SK-N-SH treated with all-trans-retinoic acid at 6 μM for 48 hours (cell line): ENCODE measurements around the gene SCFD2.

ENCODE experiments used
- ATAC-seq: fragments of 200-7000 bp; cut with Tn5 transposase; 3 replicates; pipeline ENCODE4 v1.9.1; 2020; ENCODE audit warnings: mild to moderate bottlenecking, moderate library complexity
- ARNTL ChIP-seq: fragments of 450-650 bp; formaldehyde crosslinking; IDR thresholded peaks from 2 replicates; pipeline ENCODE4 v1.5.0; 2020; ENCODE audit warnings: low read depth, mild to moderate bottlenecking, moderate library complexity, borderline replicate concordance
- BACH2 ChIP-seq: fragments of 250-450 bp; sonication (Bioruptor Pico); IDR thresholded peaks from 2 replicates; pipeline ENCODE4 v1.9.0; 2021; ENCODE audit warnings: mild to moderate bottlenecking, borderline replicate concordance
- CSDC2 ChIP-seq: fragments of 250-450 bp; sonication (Bioruptor Pico); IDR thresholded peaks from 2 replicates; pipeline ENCODE4 v1.5.0; 2020; ENCODE audit warnings: mild to moderate bottlenecking, moderate library complexity
- ESRRG ChIP-seq: fragments of 250-450 bp; sonication (Bioruptor Pico); IDR thresholded peaks from 2 replicates; pipeline ENCODE4 v1.6.1; 2021; ENCODE audit warnings: mild to moderate bottlenecking
- GLIS3 ChIP-seq: fragments of 250-450 bp; sonication (Bioruptor Pico); IDR thresholded peaks from 2 replicates; pipeline ENCODE4 v1.5.0; 2020; ENCODE audit warnings: mild to moderate bottlenecking, moderate library complexity
- ISL1 ChIP-seq: fragments of 250-450 bp; sonication (Bioruptor Pico); IDR thresholded peaks from 2 replicates; pipeline ENCODE4 v2.1.2; 2022; ENCODE audit warnings: mild to moderate bottlenecking, moderate library complexity
- OSR1 ChIP-seq: fragments of 250-450 bp; sonication (Bioruptor Pico); IDR thresholded peaks from 2 replicates; pipeline ENCODE4 v1.8.0; 2022; ENCODE audit warnings: moderate library complexity, mild to moderate bottlenecking, inconsistent platforms
- PPARA ChIP-seq: fragments of 250-450 bp; sonication (Bioruptor Pico); IDR thresholded peaks from 2 replicates; pipeline ENCODE4 v1.5.0; 2020; ENCODE audit warnings: mild to moderate bottlenecking, borderline replicate concordance
- RARB ChIP-seq: fragments of 250-450 bp; sonication (Bioruptor Pico); IDR thresholded peaks from 2 replicates; pipeline ENCODE4 v1.8.0; 2021; ENCODE audit warnings: mild to moderate bottlenecking, moderate library complexity
- SNAI2 ChIP-seq: fragments of 250-450 bp; sonication (Bioruptor Pico); IDR thresholded peaks from 2 replicates; pipeline ENCODE4 v1.5.0; 2020; ENCODE audit warnings: mild to moderate bottlenecking, moderate library complexity
- TCF4 ChIP-seq: fragments of 250-450 bp; sonication (Bioruptor Pico); IDR thresholded peaks from 2 replicates; pipeline ENCODE4 v1.8.0; 2021; ENCODE audit warnings: mild to moderate bottlenecking, moderate library complexity, borderline replicate concordance
- ZC3H10 ChIP-seq: fragments of 250-450 bp; sonication (Bioruptor Pico); IDR thresholded peaks from 2 replicates; pipeline ENCODE4 v1.5.1; 2021; ENCODE audit warnings: mild to moderate bottlenecking, moderate library complexity
- ZFP3 ChIP-seq: fragments of 250-450 bp; sonication (Bioruptor Pico); IDR thresholded peaks from 2 replicates; pipeline ENCODE4 v1.5.0; 2020; ENCODE audit warnings: mild to moderate bottlenecking, moderate library complexity
- ZFP30 ChIP-seq: fragments of 450-650 bp; formaldehyde crosslinking; IDR thresholded peaks from 2 replicates; pipeline ENCODE4 v1.5.0; 2022; ENCODE audit warnings: mild to moderate bottlenecking, moderate library complexity
- ZNF565 ChIP-seq: fragments of 450-650 bp; formaldehyde crosslinking; conservative IDR thresholded peaks from 2 replicates; pipeline ENCODE4 v1.5.0; 2020; ENCODE audit warnings: low read depth, mild to moderate bottlenecking, moderate library complexity
- ZNF70 ChIP-seq: fragments of 450-650 bp; formaldehyde crosslinking; IDR thresholded peaks from 2 replicates; pipeline ENCODE4 v1.5.0; 2020; ENCODE audit warnings: mild to moderate bottlenecking, moderate library complexity
- TF ChIP-seq, protein P1 (sequence below): fragments of 250-450 bp; sonication (Bioruptor Pico); IDR thresholded peaks from 2 replicates; pipeline ENCODE4 v1.8.0; 2021; ENCODE audit warnings: low read depth, mild to moderate bottlenecking, moderate library complexity, borderline replicate concordance
- TF ChIP-seq, protein P2 (sequence below): fragments of 250-450 bp; sonication (Bioruptor Pico); IDR thresholded peaks from 2 replicates; pipeline ENCODE4 v1.5.1; 2020; ENCODE audit warnings: low read depth, mild to moderate bottlenecking, moderate library complexity
- TF ChIP-seq, protein P3 (sequence below): fragments of 250-450 bp; sonication (Bioruptor Pico); IDR thresholded peaks from 2 replicates; pipeline ENCODE4 v1.5.0; 2020; ENCODE audit warnings: mild to moderate bottlenecking, moderate library complexity
- TF ChIP-seq, protein P4 (sequence below): fragments of 250-450 bp; sonication (Bioruptor Pico); IDR thresholded peaks from 2 replicates; pipeline ENCODE4 v1.8.0; 2020; ENCODE audit warnings: mild to moderate bottlenecking, moderate library complexity, borderline replicate concordance
- TF ChIP-seq, protein P5 (sequence below): fragments of 250-450 bp; sonication (Bioruptor Pico); IDR thresholded peaks from 2 replicates; pipeline ENCODE4 v1.5.1; 2021; ENCODE audit warnings: mild to moderate bottlenecking, moderate library complexity

SCFD2 gene

DNA sequence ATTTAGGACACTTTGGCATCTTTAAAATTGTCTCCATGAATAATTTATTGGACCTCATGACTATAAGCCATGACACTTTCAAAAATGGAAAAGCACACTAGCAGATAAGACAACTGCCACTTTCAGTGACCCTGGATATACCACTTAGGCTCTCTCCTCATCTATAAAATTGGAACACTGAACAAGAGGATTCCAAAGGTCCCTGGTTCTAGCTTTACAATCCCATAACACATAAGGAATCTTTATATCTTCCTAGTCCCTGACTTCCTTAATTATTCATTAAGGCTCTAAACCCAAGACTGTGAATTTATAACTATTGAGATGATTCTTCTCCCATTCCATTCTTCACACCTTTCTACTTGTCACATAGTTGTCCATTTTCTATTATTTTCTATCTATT, 190.2 kb downstream of the SCFD2 start:
- TF ChIP-seq ISL1 (CRISPR knock-in tag), result no peak
- TF ChIP-seq, protein P1, sequence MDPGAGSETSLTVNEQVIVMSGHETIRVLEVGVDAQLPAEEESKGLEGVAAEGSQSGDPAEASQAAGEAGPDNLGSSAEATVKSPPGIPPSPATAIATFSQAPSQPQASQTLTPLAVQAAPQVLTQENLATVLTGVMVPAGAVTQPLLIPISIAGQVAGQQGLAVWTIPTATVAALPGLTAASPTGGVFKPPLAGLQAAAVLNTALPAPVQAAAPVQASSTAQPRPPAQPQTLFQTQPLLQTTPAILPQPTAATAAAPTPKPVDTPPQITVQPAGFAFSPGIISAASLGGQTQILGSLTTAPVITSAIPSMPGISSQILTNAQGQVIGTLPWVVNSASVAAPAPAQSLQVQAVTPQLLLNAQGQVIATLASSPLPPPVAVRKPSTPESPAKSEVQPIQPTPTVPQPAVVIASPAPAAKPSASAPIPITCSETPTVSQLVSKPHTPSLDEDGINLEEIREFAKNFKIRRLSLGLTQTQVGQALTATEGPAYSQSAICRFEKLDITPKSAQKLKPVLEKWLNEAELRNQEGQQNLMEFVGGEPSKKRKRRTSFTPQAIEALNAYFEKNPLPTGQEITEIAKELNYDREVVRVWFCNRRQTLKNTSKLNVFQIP (CRISPR knock-in tag), result no peak
- TF ChIP-seq PPARA, result no peak

DNA sequence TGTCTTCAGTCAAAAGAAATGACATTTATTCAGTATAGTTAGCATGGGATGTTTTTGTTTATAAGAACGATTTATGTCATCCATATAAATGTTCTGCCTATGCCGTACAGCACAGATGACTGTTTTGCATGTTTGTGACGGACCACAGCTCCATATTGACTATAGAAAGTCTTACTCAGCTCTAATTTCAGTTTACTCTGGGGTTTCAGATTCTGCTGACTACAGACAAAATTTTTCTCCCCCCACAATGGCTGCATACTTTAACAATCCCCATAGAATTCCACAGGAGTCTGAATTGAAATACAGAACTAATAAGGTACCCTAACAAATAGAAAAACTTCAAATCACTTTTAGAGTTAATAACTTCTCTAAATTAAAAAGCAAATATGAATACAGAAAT, 191.0 kb downstream of the SCFD2 start:
- no peak for ATAC-seq
- no peak for TF ChIP-seq ZFP30 (CRISPR knock-in tag)
- TF ChIP-seq ZNF565 (CRISPR knock-in tag), result no peak
- TF ChIP-seq TCF4 (CRISPR knock-in tag), result no peak
- no peak for TF ChIP-seq ZNF70 (CRISPR knock-in tag)
- TF ChIP-seq ESRRG (CRISPR knock-in tag), result no peak

More for the DNA sequence above, 190.2 kb downstream of the SCFD2 start:
- ATAC-seq, result no peak

DNA sequence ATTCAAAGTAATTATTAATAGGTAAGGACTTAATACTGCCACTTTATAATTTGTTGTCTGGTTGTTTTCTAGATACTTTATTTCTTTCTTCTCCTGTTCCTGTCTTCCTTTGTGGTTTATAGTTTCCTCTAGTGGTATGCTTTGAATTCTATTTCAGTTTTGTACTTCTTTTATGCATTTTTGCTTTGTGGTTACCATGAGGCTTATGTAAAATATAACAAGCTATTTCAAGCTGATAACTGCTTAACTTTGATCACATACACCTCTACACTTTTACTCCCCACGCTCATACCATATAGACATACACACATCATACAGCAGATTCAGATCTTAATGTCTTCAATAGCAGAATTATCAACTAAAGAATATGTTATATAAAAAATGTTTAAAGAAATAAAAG, 192.3 kb downstream of the SCFD2 start:
- TF ChIP-seq, protein P2, sequence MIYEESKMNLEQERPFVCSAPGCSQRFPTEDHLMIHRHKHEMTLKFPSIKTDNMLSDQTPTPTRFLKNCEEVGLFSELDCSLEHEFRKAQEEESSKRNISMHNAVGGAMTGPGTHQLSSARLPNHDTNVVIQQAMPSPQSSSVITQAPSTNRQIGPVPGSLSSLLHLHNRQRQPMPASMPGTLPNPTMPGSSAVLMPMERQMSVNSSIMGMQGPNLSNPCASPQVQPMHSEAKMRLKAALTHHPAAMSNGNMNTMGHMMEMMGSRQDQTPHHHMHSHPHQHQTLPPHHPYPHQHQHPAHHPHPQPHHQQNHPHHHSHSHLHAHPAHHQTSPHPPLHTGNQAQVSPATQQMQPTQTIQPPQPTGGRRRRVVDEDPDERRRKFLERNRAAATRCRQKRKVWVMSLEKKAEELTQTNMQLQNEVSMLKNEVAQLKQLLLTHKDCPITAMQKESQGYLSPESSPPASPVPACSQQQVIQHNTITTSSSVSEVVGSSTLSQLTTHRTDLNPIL (CRISPR knock-in tag), result no peak
- TF ChIP-seq PPARA, result no peak
- TF ChIP-seq, protein P3, sequence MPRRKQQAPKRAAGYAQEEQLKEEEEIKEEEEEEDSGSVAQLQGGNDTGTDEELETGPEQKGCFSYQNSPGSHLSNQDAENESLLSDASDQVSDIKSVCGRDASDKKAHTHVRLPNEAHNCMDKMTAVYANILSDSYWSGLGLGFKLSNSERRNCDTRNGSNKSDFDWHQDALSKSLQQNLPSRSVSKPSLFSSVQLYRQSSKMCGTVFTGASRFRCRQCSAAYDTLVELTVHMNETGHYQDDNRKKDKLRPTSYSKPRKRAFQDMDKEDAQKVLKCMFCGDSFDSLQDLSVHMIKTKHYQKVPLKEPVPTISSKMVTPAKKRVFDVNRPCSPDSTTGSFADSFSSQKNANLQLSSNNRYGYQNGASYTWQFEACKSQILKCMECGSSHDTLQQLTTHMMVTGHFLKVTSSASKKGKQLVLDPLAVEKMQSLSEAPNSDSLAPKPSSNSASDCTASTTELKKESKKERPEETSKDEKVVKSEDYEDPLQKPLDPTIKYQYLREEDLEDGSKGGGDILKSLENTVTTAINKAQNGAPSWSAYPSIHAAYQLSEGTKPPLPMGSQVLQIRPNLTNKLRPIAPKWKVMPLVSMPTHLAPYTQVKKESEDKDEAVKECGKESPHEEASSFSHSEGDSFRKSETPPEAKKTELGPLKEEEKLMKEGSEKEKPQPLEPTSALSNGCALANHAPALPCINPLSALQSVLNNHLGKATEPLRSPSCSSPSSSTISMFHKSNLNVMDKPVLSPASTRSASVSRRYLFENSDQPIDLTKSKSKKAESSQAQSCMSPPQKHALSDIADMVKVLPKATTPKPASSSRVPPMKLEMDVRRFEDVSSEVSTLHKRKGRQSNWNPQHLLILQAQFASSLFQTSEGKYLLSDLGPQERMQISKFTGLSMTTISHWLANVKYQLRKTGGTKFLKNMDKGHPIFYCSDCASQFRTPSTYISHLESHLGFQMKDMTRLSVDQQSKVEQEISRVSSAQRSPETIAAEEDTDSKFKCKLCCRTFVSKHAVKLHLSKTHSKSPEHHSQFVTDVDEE (CRISPR knock-in tag), result no peak
- TF ChIP-seq ISL1 (CRISPR knock-in tag), result no peak
- TF ChIP-seq, protein P1 (CRISPR knock-in tag), result no peak
- TF ChIP-seq, protein P4, sequence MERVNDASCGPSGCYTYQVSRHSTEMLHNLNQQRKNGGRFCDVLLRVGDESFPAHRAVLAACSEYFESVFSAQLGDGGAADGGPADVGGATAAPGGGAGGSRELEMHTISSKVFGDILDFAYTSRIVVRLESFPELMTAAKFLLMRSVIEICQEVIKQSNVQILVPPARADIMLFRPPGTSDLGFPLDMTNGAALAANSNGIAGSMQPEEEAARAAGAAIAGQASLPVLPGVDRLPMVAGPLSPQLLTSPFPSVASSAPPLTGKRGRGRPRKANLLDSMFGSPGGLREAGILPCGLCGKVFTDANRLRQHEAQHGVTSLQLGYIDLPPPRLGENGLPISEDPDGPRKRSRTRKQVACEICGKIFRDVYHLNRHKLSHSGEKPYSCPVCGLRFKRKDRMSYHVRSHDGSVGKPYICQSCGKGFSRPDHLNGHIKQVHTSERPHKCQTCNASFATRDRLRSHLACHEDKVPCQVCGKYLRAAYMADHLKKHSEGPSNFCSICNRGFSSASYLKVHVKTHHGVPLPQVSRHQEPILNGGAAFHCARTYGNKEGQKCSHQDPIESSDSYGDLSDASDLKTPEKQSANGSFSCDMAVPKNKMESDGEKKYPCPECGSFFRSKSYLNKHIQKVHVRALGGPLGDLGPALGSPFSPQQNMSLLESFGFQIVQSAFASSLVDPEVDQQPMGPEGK (CRISPR knock-in tag), result no peak
- no peak for TF ChIP-seq TCF4 (CRISPR knock-in tag)
- no peak for TF ChIP-seq ZNF70 (CRISPR knock-in tag)
- TF ChIP-seq ZC3H10 (CRISPR knock-in tag), result no peak
- no peak for ATAC-seq

DNA sequence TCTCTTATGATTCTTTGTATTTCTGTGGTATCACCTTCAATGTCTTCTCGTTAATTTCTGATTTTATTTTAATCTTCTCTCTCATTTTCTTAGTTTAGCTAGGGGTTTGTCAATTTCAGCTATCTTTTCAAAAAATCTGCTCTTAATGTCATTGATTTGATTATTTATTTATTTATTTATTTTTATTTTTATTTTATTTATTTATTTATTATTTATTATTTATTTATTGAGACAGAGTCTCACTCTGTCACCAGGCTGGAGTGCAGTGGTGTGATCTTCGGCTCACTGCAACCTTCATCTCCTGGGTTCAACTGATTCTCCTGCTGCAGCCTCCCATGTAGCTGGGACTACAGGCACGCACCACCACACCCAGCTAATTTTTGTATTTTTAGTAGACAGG, 194.1 kb downstream of the SCFD2 start:
- TF ChIP-seq ZC3H10 (CRISPR knock-in tag) (no peak), BACH2 (CRISPR knock-in tag) (no peak), TCF4 (CRISPR knock-in tag) (no peak), CSDC2 (CRISPR knock-in tag) (no peak), ZFP30 (CRISPR knock-in tag) (no peak), GLIS3 (CRISPR knock-in tag) (no peak), OSR1 (no peak), PPARA (no peak), ZNF565 (CRISPR knock-in tag) (no peak), ARNTL (CRISPR knock-in tag) (no peak), RARB (CRISPR knock-in tag) (no peak), ZFP3 (CRISPR knock-in tag) (no peak), SNAI2 (no peak), ZNF70 (CRISPR knock-in tag) (no peak)
- TF ChIP-seq, protein P1 (CRISPR knock-in tag), result no peak
- TF ChIP-seq, protein P5, sequence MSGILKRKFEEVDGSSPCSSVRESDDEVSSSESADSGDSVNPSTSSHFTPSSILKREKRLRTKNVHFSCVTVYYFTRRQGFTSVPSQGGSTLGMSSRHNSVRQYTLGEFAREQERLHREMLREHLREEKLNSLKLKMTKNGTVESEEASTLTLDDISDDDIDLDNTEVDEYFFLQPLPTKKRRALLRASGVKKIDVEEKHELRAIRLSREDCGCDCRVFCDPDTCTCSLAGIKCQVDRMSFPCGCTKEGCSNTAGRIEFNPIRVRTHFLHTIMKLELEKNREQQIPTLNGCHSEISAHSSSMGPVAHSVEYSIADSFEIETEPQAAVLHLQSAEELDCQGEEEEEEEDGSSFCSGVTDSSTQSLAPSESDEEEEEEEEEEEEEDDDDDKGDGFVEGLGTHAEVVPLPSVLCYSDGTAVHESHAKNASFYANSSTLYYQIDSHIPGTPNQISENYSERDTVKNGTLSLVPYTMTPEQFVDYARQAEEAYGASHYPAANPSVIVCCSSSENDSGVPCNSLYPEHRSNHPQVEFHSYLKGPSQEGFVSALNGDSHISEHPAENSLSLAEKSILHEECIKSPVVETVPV, result no peak
- TF ChIP-seq, protein P4 (CRISPR knock-in tag), result no peak
- ATAC-seq, result no peak
